DND-41 (cell line): ENCODE measurements around the gene SENP7.

Source experiments
- ATAC-seq: fragments of 200-7000 bp; cut with Tn5 transposase; 3 replicates; pipeline ENCODE4 v1.9.1; 2021; ENCODE audit warnings: low read depth; ENCODE audit not compliant: insufficient read depth
- DNase-seq: peaks from one replicate; pipeline ENCODE4 v3.0.0-alpha.2; 2020
- H2AFZ ChIP-seq: 2 replicates; pipeline ENCODE4 v1.6.0; 2012; ENCODE audit warnings: low read depth, low read length
- H3K27ac ChIP-seq: 2 replicates; pipeline ENCODE4 v1.5.1; 2012; ENCODE audit warnings: low read length, inconsistent platforms
- H3K27me3 ChIP-seq: fragments of 200-600 bp; sonication (generic); 2 replicates; pipeline ENCODE4 v1.6.0; 2012; ENCODE audit warnings: low read length, mild to moderate bottlenecking, inconsistent platforms; ENCODE audit not compliant: insufficient read depth, poor library complexity
- H3K36me3 ChIP-seq: 2 replicates; pipeline ENCODE4 v1.5.1; 2012; ENCODE audit warnings: low read length, inconsistent platforms; ENCODE audit not compliant: insufficient read depth
- H3K4me1 ChIP-seq: 2 replicates; pipeline ENCODE4 v1.5.1; 2012; ENCODE audit warnings: mild to moderate bottlenecking, low read length; ENCODE audit not compliant: insufficient read depth
- H3K4me2 ChIP-seq: 2 replicates; pipeline ENCODE4 v1.6.0; 2012; ENCODE audit warnings: mild to moderate bottlenecking, moderate library complexity, low read length, inconsistent platforms; ENCODE audit not compliant: insufficient read depth
- H3K4me3 ChIP-seq, 2 experiments: fragments of 200-600 bp in 1 of 2; shearing (Covaris generic) in 1 of 2; 2 replicates each; pipeline ENCODE4 v1.5.1; 2012 to 2016; ENCODE audit warnings: inconsistent platforms in 2 of 2, low read length in 2 of 2, mild to moderate bottlenecking in 2 of 2, low read depth in 1 of 2, moderate library complexity in 1 of 2
- H3K79me2 ChIP-seq: 2 replicates; pipeline ENCODE4 v1.6.0; 2012; ENCODE audit warnings: low read length, inconsistent platforms; ENCODE audit not compliant: insufficient read depth
- H3K9ac ChIP-seq: 2 replicates; pipeline ENCODE4 v1.6.0; 2012; ENCODE audit warnings: low read depth, mild to moderate bottlenecking, inconsistent platforms, low read length, moderate library complexity
- H3K9me3 ChIP-seq: 2 replicates; pipeline ENCODE4 v1.5.1; 2012; ENCODE audit warnings: low read length, moderate library complexity, mild to moderate bottlenecking, inconsistent platforms; ENCODE audit not compliant: insufficient read depth, severe bottlenecking
- H4K20me1 ChIP-seq: 2 replicates; pipeline ENCODE4 v1.6.0; 2012; ENCODE audit warnings: low read length; ENCODE audit not compliant: insufficient read depth
- EZH2 ChIP-seq: IDR thresholded peaks from 3 replicates; pipeline ENCODE4 v1.6.1; 2012; ENCODE audit warnings: borderline replicate concordance, low read depth, mild to moderate bottlenecking, moderate library complexity, low read length, inconsistent platforms; ENCODE audit not compliant: severe bottlenecking
- TF ChIP-seq, protein P1 (sequence below): IDR thresholded peaks from 2 replicates; pipeline ENCODE4 v1.5.1; 2012; ENCODE audit warnings: borderline replicate concordance, low read length, moderate library complexity, mild to moderate bottlenecking; ENCODE audit not compliant: poor library complexity, severe bottlenecking; ENCODE audit errors: extremely low read depth

SENP7 gene

GRCh38 chr3:101466465-101467309, 46.3 kb downstream of the SENP7 start:
- Histone ChIP-seq H3K27ac (no peak overlapping the region), H3K9me3 (no peaks in the 10 kb centered on the region), H3K9ac (no peak overlapping the region), H3K79me2 (peaks cover 47% of the 10 kb centered on the region), H4K20me1 (peaks cover 12% of the 10 kb centered on the region; the same call in 1 of the 2 replicates), H2AFZ (no peak overlapping the region), H3K4me2 (no peak overlapping the region), H3K4me3 (no peak overlapping the region), H3K4me1 (no peaks in the 10 kb centered on the region), H3K27me3 (no peaks in the 10 kb centered on the region), H3K36me3 (peaks cover 5% of the 10 kb centered on the region; the same call in 1 of the 2 replicates)
- DNase-seq (no peak), ATAC-seq (no peak)
- TF ChIP-seq, protein P1, sequence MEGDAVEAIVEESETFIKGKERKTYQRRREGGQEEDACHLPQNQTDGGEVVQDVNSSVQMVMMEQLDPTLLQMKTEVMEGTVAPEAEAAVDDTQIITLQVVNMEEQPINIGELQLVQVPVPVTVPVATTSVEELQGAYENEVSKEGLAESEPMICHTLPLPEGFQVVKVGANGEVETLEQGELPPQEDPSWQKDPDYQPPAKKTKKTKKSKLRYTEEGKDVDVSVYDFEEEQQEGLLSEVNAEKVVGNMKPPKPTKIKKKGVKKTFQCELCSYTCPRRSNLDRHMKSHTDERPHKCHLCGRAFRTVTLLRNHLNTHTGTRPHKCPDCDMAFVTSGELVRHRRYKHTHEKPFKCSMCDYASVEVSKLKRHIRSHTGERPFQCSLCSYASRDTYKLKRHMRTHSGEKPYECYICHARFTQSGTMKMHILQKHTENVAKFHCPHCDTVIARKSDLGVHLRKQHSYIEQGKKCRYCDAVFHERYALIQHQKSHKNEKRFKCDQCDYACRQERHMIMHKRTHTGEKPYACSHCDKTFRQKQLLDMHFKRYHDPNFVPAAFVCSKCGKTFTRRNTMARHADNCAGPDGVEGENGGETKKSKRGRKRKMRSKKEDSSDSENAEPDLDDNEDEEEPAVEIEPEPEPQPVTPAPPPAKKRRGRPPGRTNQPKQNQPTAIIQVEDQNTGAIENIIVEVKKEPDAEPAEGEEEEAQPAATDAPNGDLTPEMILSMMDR = no peak
- TF ChIP-seq EZH2 = no peak

DNA sequence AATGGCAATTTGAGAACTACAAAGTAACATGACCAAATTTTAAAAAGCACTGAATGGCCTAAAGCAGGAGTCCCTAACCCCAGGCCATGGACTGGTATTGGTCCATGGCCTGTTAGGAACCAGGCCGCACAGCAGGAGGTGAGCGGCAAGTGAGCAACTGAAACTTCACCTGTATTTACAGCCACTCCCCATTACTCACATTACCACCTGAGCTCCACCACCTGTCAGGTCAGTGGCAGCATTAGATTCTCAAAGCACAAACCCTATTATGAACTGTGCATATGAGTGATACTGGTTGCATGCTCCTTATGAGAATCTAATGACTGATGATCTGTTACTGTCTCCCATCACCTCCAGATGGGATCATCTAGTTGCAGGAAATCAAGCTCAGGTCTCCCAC, 48.8 kb downstream of the SENP7 start:
- H4K20me1 ChIP-seq = peaks cover 12% of the 10 kb centered on the region; the same call in 1 of the 2 replicates
- no peaks in the 10 kb centered on the region for H3K27me3 ChIP-seq
- no peak for DNase-seq
- no peak overlapping the region for H3K9ac ChIP-seq
- H3K36me3 ChIP-seq = peaks cover 5% of the 10 kb centered on the region; the same call in 1 of the 2 replicates
- peaks cover 53% of the 10 kb centered on the region for H3K79me2 ChIP-seq
- no peak overlapping the region for H3K4me3 ChIP-seq
- no peaks in the 10 kb centered on the region for H3K9me3 ChIP-seq
- H3K4me2 ChIP-seq = no peak overlapping the region
- no peaks in the 10 kb centered on the region for H3K4me1 ChIP-seq
- H3K27ac ChIP-seq = no peak overlapping the region
- TF ChIP-seq, protein P1 = no peak
- TF ChIP-seq EZH2 = no peak
- no peak overlapping the region for H2AFZ ChIP-seq
- ATAC-seq = no peak

GRCh38 chr3:101461451-101461850, 51.6 kb downstream of the SENP7 start:
- TF ChIP-seq EZH2 = no peak
- TF ChIP-seq, protein P1 = no peak
- DNase-seq (no peak), ATAC-seq (no peak)
- Histone ChIP-seq H4K20me1 (peaks cover 9% of the 10 kb centered on the region; the same call in 1 of the 2 replicates), H3K27me3 (no peaks in the 10 kb centered on the region), H3K27ac (no peak overlapping the region), H2AFZ (no peak overlapping the region), H3K4me1 (no peaks in the 10 kb centered on the region), H3K4me3 (no peak overlapping the region), H3K9me3 (no peaks in the 10 kb centered on the region), H3K9ac (no peak overlapping the region), H3K36me3 (peaks cover 24% of the 10 kb centered on the region), H3K4me2 (no peak overlapping the region), H3K79me2 (peaks cover 37% of the 10 kb centered on the region)
